ENCODE measurements around the gene TCN2.

The TCN2 gene

DNA sequence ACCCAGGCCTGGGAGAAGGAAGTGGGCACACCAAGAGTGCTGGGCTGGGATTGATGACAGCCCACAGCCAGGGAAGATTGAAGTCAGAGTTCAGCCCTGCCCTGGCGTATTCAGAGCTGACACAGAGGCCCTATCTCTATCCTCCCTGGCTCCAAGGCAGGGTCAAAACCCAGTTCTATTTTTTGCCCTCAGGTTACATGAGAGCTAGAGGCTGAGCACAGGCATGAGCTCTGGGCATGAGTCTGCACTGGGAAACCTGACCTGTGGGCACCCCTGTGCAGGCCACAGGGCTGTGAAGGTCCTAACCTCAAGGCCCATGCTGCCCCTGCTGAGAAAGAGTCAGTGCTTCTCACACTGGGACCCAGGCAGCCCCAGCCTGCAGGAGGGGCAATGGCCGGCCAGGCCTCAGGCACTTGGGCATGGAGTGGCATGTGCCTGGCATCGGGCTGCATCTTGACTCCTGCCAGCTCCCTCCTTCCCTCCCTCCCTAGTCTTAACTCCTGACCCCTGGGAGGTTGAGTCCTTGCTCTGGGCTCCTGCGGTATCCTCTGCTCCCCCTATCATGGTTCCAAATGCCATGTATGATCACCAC is 34.0 kb downstream of the TCN2 start:
- Histone ChIP-seq H3K9ac (ENCODE audit: low read length) (no peak overlapping the region), H3K4me3 (ENCODE audit: low read length) (no peak overlapping the region), H3K9me3 (ENCODE audit: control insufficient read depth, low read length) (no peaks in the 10 kb centered on the region), H3K27me3 (ENCODE audit: control insufficient read depth, insufficient read depth, low read length) (no peaks in the 10 kb centered on the region), H3K4me1 (ENCODE audit: control insufficient read depth, insufficient read depth, low read length) (peaks cover 20% of the 10 kb centered on the region), H3K36me3 (ENCODE audit: control insufficient read depth, insufficient read depth, low read length) (no peaks in the 10 kb centered on the region)

DNA sequence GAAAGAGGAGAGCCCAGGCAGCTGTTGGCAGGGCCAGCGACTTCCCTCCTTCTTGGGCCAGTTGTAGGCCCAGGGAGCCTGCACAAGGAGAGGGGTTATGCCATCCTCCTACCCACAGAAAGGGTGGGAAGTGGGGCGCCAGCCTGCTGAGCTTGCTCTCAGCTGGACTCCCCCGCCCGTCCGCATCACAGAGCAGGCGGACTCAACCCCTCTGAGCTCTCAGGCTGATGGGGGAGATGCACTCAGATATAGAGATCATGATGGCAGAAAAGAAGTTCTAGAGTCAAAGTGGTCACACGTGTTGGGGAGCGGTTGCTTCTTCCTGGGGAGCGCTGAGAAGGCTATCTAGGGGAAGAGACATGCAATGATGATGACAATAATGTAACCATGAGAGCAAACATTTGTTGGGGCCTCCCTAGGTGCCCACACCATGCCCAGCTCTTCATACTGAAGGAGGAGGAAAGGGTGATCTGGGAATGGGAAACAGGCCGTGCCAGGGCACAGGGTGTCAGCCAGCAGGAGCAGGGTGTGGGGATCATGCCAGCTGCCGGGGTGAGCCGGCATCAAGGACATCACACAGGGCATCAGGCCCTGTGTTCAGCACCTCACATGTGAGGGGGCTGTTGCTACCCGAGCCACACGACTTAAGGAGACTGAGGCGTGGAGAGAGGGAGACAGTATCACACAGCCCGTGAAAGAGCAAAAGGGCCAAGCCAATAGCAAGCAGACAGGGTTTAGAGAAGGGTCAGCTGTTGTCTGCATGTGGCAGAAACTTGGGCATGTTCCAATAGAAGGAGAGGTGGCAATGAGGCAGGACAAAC is 36.3 kb downstream of the TCN2 start:
- Histone ChIP-seq H3K4me3 (ENCODE audit: low read length) (no peak overlapping the region), H3K9me3 (ENCODE audit: control insufficient read depth, low read length) (no peaks in the 10 kb centered on the region), H3K27me3 (ENCODE audit: control insufficient read depth, insufficient read depth, low read length) (no peaks in the 10 kb centered on the region), H3K4me1 (ENCODE audit: control insufficient read depth, insufficient read depth, low read length) (peaks cover 14% of the 10 kb centered on the region), H3K9ac (ENCODE audit: low read length) (no peak overlapping the region), H3K36me3 (ENCODE audit: control insufficient read depth, insufficient read depth, low read length) (no peaks in the 10 kb centered on the region)

DNA sequence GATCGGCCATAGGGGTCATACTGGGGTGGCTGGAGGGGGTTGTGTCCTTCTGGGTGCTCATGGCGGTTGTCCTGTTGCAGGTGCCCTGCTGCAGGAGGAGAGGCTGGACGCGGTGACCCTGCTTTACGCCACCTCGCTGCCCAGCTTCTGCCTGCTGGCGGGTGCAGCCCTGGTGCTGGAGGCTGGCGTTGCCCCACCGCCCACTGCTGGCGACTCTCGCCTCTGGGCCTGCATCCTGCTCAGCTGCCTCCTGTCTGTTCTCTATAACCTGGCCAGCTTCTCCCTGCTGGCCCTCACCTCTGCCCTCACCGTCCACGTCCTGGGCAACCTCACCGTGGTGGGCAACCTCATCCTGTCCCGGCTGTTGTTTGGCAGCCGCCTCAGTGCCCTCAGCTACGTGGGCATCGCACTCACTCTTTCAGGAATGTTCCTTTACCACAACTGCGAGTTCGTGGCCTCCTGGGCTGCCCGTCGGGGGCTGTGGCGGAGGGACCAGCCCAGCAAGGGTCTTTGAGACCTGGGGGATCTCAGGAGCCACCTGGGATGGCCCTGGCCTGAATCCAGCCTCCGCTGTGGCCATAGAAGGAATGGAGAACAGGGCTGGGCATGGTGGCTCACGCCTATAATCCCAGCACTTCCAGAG is 39.7 kb downstream of the TCN2 start:
- Histone ChIP-seq H3K9me3 (ENCODE audit: control insufficient read depth, low read length) (no peaks in the 10 kb centered on the region), H3K4me1 (ENCODE audit: control insufficient read depth, insufficient read depth, low read length) (peaks cover 32% of the 10 kb centered on the region), H3K9ac (ENCODE audit: low read length) (no peak overlapping the region), H3K27me3 (ENCODE audit: control insufficient read depth, insufficient read depth, low read length) (no peaks in the 10 kb centered on the region), H3K36me3 (ENCODE audit: control insufficient read depth, insufficient read depth, low read length) (no peaks in the 10 kb centered on the region), H3K4me3 (ENCODE audit: low read length) (no peak overlapping the region)

DNA sequence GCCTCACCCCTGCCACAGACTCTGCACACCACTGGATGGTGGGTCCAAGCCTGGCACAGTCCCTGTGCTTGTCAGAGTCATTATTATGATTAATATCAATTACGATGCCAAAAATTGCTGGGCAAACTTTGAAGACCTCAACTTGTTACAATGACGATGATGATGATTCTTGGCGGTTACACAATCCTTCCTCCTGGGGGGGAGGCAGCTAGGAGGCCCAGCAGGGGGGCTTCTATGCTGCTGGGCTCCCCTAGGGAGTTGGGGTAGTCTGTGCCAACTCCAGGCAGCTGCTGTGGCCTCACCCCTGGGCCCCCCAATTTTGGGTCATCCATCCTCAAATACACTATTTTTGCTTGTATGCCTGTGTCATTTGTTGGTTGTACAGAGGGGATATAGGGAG is 40.6 kb downstream of the TCN2 start:
- no peaks in the 10 kb centered on the region for H3K36me3 ChIP-seq (ENCODE audit: control insufficient read depth, insufficient read depth, low read length)
- H3K9me3 ChIP-seq (ENCODE audit: control insufficient read depth, low read length): no peaks in the 10 kb centered on the region
- no peak overlapping the region for H3K9ac ChIP-seq (ENCODE audit: low read length)
- no peak overlapping the region for H3K4me3 ChIP-seq (ENCODE audit: low read length)
- no peaks in the 10 kb centered on the region for H3K27me3 ChIP-seq (ENCODE audit: control insufficient read depth, insufficient read depth, low read length)
- peaks cover 32% of the 10 kb centered on the region for H3K4me1 ChIP-seq (ENCODE audit: control insufficient read depth, insufficient read depth, low read length)

DNA sequence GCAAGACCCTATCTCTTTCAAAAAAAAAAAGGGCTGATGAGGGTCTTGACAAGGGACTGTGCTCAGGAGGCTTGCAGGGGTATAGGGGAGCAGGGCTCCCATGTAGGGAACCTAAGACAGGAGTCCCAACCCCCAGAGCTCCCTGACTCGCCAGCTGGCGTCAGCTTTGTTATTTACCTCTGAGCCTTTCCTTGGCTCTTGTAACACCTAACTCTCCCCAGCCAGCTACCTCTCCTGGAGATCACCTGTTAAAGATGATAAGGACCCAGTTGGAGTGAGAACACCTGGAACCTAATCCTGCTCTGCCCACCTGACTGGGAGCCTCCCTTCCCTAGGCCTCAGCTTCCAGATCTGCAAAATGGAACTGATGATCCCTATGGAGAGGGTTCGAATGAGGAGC is 41.9 kb downstream of the TCN2 start:
- Histone ChIP-seq H3K9me3 (ENCODE audit: control insufficient read depth, low read length) (no peaks in the 10 kb centered on the region), H3K4me1 (ENCODE audit: control insufficient read depth, insufficient read depth, low read length) (peaks cover 32% of the 10 kb centered on the region), H3K4me3 (ENCODE audit: low read length) (no peak overlapping the region), H3K9ac (ENCODE audit: low read length) (no peak overlapping the region), H3K27me3 (ENCODE audit: control insufficient read depth, insufficient read depth, low read length) (no peaks in the 10 kb centered on the region), H3K36me3 (ENCODE audit: control insufficient read depth, insufficient read depth, low read length) (no peaks in the 10 kb centered on the region)

GRCh38 chr22:30649430-30650007 is 42.5 kb downstream of the TCN2 start:
- Histone ChIP-seq H3K9me3 (ENCODE audit: control insufficient read depth, low read length) (no peaks in the 10 kb centered on the region), H3K9ac (ENCODE audit: low read length) (no peak overlapping the region), H3K27me3 (ENCODE audit: control insufficient read depth, insufficient read depth, low read length) (no peaks in the 10 kb centered on the region), H3K36me3 (ENCODE audit: control insufficient read depth, insufficient read depth, low read length) (no peaks in the 10 kb centered on the region), H3K4me1 (ENCODE audit: control insufficient read depth, insufficient read depth, low read length) (peaks cover 32% of the 10 kb centered on the region), H3K4me3 (ENCODE audit: low read length) (no peak overlapping the region)

DNA sequence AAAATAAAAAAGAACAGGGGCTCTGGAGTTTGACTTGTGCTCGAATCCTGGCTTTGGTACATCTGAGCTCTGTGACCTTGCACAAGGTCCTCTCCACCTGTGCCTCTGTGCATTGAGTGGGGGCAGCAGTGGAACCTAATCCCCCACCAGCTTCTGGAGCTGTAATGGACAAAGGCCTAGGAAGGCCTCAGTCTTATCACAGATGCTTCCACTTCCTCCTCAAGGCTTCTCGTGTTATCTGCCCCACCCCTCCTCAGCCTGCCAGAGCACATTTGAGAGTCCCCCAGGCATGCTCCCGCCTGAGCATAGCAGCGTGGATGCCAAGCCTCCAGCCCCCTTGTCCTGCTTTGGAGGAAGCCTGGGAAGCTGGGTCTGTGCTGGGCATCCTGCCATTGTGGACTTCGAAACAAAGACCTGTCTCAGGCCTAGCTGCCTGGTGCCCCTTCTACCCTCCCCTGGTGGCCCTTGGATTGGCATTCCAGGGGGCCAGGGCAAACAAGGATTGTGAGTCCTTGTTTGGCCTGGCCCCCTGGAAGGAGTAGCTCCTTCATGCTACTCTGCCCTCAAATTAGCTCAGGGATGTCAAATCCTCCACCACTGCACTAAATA is 43.6 kb downstream of the TCN2 start:
- no peaks in the 10 kb centered on the region for H3K36me3 ChIP-seq (ENCODE audit: control insufficient read depth, insufficient read depth, low read length)
- no peak overlapping the region for H3K9ac ChIP-seq (ENCODE audit: low read length)
- H3K4me3 ChIP-seq (ENCODE audit: low read length): no peak overlapping the region

GRCh38 chr22:30652852-30653251 is 45.9 kb downstream of the TCN2 start:
- no peaks in the 10 kb centered on the region for H3K36me3 ChIP-seq (ENCODE audit: control insufficient read depth, insufficient read depth, low read length)
- H3K4me1 ChIP-seq (ENCODE audit: control insufficient read depth, insufficient read depth, low read length): peaks cover 18% of the 10 kb centered on the region
- H3K9me3 ChIP-seq (ENCODE audit: control insufficient read depth, low read length): no peaks in the 10 kb centered on the region
- H3K27me3 ChIP-seq (ENCODE audit: control insufficient read depth, insufficient read depth, low read length): no peaks in the 10 kb centered on the region
- no peak overlapping the region for H3K9ac ChIP-seq (ENCODE audit: low read length)
- no peak overlapping the region for H3K4me3 ChIP-seq (ENCODE audit: low read length)

More for the DNA sequence above, 43.6 kb downstream of the TCN2 start:
- H3K27me3 ChIP-seq (ENCODE audit: control insufficient read depth, insufficient read depth, low read length): no peaks in the 10 kb centered on the region
- peaks cover 30% of the 10 kb centered on the region for H3K4me1 ChIP-seq (ENCODE audit: control insufficient read depth, insufficient read depth, low read length)
- no peaks in the 10 kb centered on the region for H3K9me3 ChIP-seq (ENCODE audit: control insufficient read depth, low read length)

DNA sequence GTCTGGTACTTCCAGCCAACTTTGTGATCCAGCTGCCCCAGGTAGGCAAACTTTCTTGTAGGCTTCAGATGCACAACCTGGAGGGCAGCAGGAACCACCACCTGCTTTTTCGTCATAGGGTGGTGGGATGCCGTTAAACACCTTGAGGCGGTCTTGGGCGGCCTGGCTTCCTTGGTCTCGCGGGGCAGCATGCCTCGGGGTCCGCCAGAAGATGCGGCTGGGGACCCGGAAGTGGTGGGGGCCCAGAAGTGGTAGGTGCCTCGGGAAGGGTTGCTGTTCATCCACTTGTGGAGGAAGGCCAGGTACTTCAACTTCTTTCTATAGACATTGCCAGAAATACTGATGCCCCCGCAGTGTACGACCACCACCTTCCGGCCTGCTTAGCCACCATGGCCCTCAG is 47.4 kb downstream of the TCN2 start:
- no peaks in the 10 kb centered on the region for H3K36me3 ChIP-seq (ENCODE audit: control insufficient read depth, insufficient read depth, low read length)
- no peak overlapping the region for H3K9ac ChIP-seq (ENCODE audit: low read length)
- H3K9me3 ChIP-seq (ENCODE audit: control insufficient read depth, low read length): no peaks in the 10 kb centered on the region
- peaks cover 9% of the 10 kb centered on the region for H3K4me1 ChIP-seq (ENCODE audit: control insufficient read depth, insufficient read depth, low read length)
- no peaks in the 10 kb centered on the region for H3K27me3 ChIP-seq (ENCODE audit: control insufficient read depth, insufficient read depth, low read length)
- no peak overlapping the region for H3K4me3 ChIP-seq (ENCODE audit: low read length)

- Histone ChIP-seq H3K9ac (ENCODE audit: low read length) (no peak overlapping the region), H3K27me3 (ENCODE audit: control insufficient read depth, insufficient read depth, low read length) (no peaks in the 10 kb centered on the region), H3K9me3 (ENCODE audit: control insufficient read depth, low read length) (no peaks in the 10 kb centered on the region), H3K4me3 (ENCODE audit: low read length) (no peak overlapping the region), H3K36me3 (ENCODE audit: control insufficient read depth, insufficient read depth, low read length) (no peaks in the 10 kb centered on the region), H3K4me1 (ENCODE audit: control insufficient read depth, insufficient read depth, low read length) (peaks cover 2% of the 10 kb centered on the region)
These were observed 48.6 kb downstream of the TCN2 start for GRCh38 chr22:30655532-30655931.

DNA sequence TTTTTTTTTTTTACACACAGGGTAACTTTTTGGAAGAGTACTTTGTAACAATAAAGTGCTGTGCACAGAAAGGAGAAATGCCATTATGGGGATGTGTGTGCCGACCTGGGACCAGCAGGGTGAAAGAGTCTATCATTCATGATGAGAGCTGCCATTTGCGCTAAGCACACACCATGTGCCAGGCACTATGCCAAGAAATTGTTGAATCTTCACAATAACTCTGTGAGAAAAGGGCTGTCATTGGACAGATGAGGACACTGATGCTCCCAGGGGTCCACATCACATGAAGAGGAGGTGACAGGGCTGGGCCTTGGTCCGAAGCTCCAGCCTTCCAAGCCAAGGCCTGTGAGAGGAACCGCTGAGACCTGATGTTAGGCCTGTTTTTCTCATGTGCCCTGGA is 55.1 kb downstream of the TCN2 start:
- no peak overlapping the region for H3K9ac ChIP-seq (ENCODE audit: low read length)
- no peaks in the 10 kb centered on the region for H3K36me3 ChIP-seq (ENCODE audit: control insufficient read depth, insufficient read depth, low read length)
- H3K27me3 ChIP-seq (ENCODE audit: control insufficient read depth, insufficient read depth, low read length): no peaks in the 10 kb centered on the region
- no peaks in the 10 kb centered on the region for H3K9me3 ChIP-seq (ENCODE audit: control insufficient read depth, low read length)
- no peak overlapping the region for H3K4me3 ChIP-seq (ENCODE audit: low read length)
- H3K4me1 ChIP-seq (ENCODE audit: control insufficient read depth, insufficient read depth, low read length): peaks cover 5% of the 10 kb centered on the region

DNA sequence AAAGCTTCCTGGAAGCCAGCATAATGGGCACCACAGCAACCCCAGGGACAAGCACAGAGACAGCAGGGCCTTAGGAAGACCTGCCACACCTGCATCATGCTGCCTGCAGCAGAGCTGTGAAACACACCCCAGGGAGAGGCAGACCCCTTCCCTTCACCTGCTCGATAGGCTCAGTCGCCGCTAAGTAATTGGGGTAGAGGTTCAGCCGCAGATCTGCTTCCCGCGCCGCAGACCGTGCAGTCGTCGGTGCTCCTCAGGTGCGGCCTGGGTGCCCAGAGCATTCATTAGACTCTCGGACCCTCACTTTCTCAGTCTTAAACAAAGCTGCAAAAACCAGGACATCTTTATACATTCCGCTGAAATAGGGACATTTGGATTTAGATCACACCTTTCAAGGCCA is 57.8 kb downstream of the TCN2 start:
- H3K4me1 ChIP-seq (ENCODE audit: control insufficient read depth, insufficient read depth, low read length): peaks cover 15% of the 10 kb centered on the region
- H3K9ac ChIP-seq (ENCODE audit: low read length): no peak overlapping the region
- no peaks in the 10 kb centered on the region for H3K36me3 ChIP-seq (ENCODE audit: control insufficient read depth, insufficient read depth, low read length)
- H3K4me3 ChIP-seq (ENCODE audit: low read length): no peak overlapping the region
- H3K27me3 ChIP-seq (ENCODE audit: control insufficient read depth, insufficient read depth, low read length): no peaks in the 10 kb centered on the region
- no peaks in the 10 kb centered on the region for H3K9me3 ChIP-seq (ENCODE audit: control insufficient read depth, low read length)
